K562 (cell line): ENCODE data around the gene DCAF6. TPM values are rescaled to one million over a fixed set of nuclear protein-coding genes. Genes with fewer than 3 reads are reported as not detected.

Experiments used
- CBFA2T3 ChIP-seq: fragments of 450-650 bp; IDR thresholded peaks from 2 replicates; pipeline ENCODE4 v1.6.1; 2017
- E2F1 ChIP-seq: sonication (generic); formaldehyde crosslinking; IDR thresholded peaks from 2 replicates; pipeline ENCODE4 v1.8.1; 2023; ENCODE audit warnings: mild to moderate bottlenecking, missing genetic modification reagents, moderate library complexity
- SREBF1 ChIP-seq: fragments of 150-350 bp; IDR thresholded peaks from 2 replicates; pipeline ENCODE4 v1.6.1; 2014; ENCODE audit warnings: antibody characterized with exemption, low read depth, low read length, borderline replicate concordance
- TSHZ1 ChIP-seq: fragments of 250-450 bp; sonication (Bioruptor Pico); IDR thresholded peaks from 2 replicates; pipeline ENCODE4 v1.4.0; 2020; ENCODE audit warnings: mild to moderate bottlenecking, moderate library complexity
- ZC3H8 ChIP-seq: fragments of 450-650 bp; IDR thresholded peaks from 2 replicates; pipeline ENCODE4 v1.6.1; 2017
- polyA plus RNA-seq, 8 experiments: library from polyadenylated mRNA; depleted of rRNA in 4 of 8; stranded (reverse) in 5 of 8; unstranded in 3 of 8; fragments of >200 nt; fragmentation: Nextera tagmentation in 2 of 8; fragmentation: Illumina TruSeq in 1 of 8; extraction: Ambion mirVana in 2 of 8; extraction: Trizol in 1 of 8; gene quantifications; 2 replicates each; pipeline versions ENCODE4 v1.2.1 to v1.2.3, GENCODE V29; 2011 to 2014; ENCODE audit warnings: inconsistent platforms in 1 of 8, missing spikeins in 1 of 8
- total RNA-seq, 7 experiments: library from RNA; depleted of rRNA in 6 of 7; stranded (reverse); fragments of >200 nt in 6 of 7; fragmentation: Illumina TruSeq in 2 of 7; extraction: Trizol in 2 of 7; gene quantifications; 2 replicates each; pipeline versions ENCODE4 v1.2.1 to v1.2.3, GENCODE V29; 2011 to 2021; ENCODE audit warnings: low replicate concordance in 1 of 7

DCAF6 gene
- total and polyA plus RNA-seq, 9 of the 15 experiments (the other 6 are each of a cell fraction or from before 2014, with no cell fraction given), result 19.1 to 102 (median 46.3) TPM

- TF ChIP-seq ZC3H8, result no peak
- no peak for TF ChIP-seq SREBF1
- TF ChIP-seq CBFA2T3, result peak; percentile 42
- no peak for TF ChIP-seq TSHZ1
- no peak for TF ChIP-seq E2F1 (CRISPR knock-in tag)
Observed at GRCh38 chr1:167926486-167926997, 9.9 kb upstream of the DCAF6 start (continued).
